ENCODE measurements around the gene ZNF581.

ZNF581 gene

DNA sequence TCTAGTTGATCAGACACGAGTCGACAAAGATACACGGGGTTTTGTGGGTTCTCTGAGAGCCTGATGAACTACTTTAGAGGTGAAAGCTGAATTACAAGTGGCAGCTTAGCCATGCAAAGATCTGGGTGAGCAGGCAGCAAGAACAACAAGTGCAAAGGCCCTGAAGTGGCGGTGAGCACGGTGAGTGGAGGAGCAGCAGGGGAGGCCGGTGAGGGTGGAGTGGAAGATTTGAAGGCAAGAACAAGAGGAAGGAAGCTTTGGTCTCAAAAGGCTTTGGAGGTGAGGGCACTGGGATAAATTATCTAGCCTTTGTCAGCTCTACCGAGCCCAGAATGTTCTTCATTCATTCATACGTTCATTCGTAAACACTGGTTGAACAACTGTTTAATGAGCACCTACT, 36.6 kb upstream of the ZNF581 start:
- no peak overlapping the region for H3K4ac ChIP-seq (ENCODE audit: low read depth, low read length)
- H3K14ac ChIP-seq (ENCODE audit: low read length): no peak overlapping the region
- H3K9ac ChIP-seq (ENCODE audit: low read length): no peak overlapping the region
- H3K27me3 ChIP-seq (ENCODE audit: insufficient read depth, low read length): no peaks in the 10 kb centered on the region
- H3K79me2 ChIP-seq (ENCODE audit: control insufficient read depth, insufficient read depth, low read length, poor library complexity): peaks cover 5% of the 10 kb centered on the region
- H4K8ac ChIP-seq (ENCODE audit: low read depth, low read length): no peak overlapping the region
- H3K9me3 ChIP-seq (ENCODE audit: insufficient read depth, low read depth, low read length): no peaks in the 10 kb centered on the region
- no peak overlapping the region for H2BK5ac ChIP-seq (ENCODE audit: low read depth, low read length, poor library complexity)
- H3K18ac ChIP-seq (ENCODE audit: low read length): no peak overlapping the region
- H3K4me2 ChIP-seq (ENCODE audit: low read length): peak overlapping the region; percentile 87
- H2AK5ac ChIP-seq (ENCODE audit: low read length): no peak overlapping the region
- H3K23ac ChIP-seq (ENCODE audit: low read length): no peak overlapping the region
- no peak for DNase-seq
- no peak overlapping the region for H4K12ac ChIP-seq (ENCODE audit: low read depth, low read length)
- peaks cover 5 to 9% of the 10 kb centered on the region in 2 experiments for H3K4me1 ChIP-seq (ENCODE audit: control insufficient read depth in 1 of 2, insufficient read depth in 2 of 2, low read length in 2 of 2)
- H4K91ac ChIP-seq (ENCODE audit: low read depth, low read length): no peak overlapping the region
- H3K79me1 ChIP-seq (ENCODE audit: low read length): peaks cover 13% of the 10 kb centered on the region
- H2BK12ac ChIP-seq (ENCODE audit: low read length): no peak overlapping the region
- H3K4me3 ChIP-seq (ENCODE audit: low read depth, low read length): no peak overlapping the region
- WGBS (ENCODE audit: extremely low coverage, insufficient coverage, insufficient read length): no CpG with 5 or more reads among the region's 9 CpGs
- no peak overlapping the region for H2AFZ ChIP-seq (ENCODE audit: insufficient read depth, low read length, poor library complexity)
- H3K27ac ChIP-seq (ENCODE audit: low read depth, low read length): no peak overlapping the region
- peaks cover 7 to 15% of the 10 kb centered on the region in 2 experiments for H3K36me3 ChIP-seq (ENCODE audit: control insufficient read depth in 1 of 2, insufficient read depth in 2 of 2, low read length in 2 of 2)
- no peak overlapping the region for H2BK120ac ChIP-seq (ENCODE audit: insufficient read depth, low read length, poor library complexity)

DNA sequence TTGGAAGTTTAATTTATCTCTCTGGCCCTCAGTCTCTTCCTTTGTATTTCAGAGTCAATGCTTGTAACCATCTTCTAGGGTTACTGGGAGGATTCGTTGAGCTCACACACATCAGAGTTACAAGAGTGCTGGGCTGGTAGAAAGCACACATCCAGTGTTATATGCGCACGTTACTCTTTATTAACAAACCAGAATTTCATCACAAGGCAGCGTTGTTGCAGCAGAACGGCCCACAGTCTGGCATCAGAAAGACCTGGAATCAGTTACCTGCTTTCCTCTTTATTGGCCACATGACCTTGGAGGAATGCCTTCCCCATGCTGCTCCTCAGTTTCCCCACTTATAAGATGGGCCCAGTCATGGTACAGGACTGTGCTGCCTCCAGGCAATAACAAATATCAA, 34.1 kb upstream of the ZNF581 start:
- Histone ChIP-seq H2AK5ac (ENCODE audit: low read length) (no peak overlapping the region), H3K9me3 (ENCODE audit: insufficient read depth, low read depth, low read length) (peaks cover 1% of the 10 kb centered on the region), H3K4ac (ENCODE audit: low read depth, low read length) (no peak overlapping the region), H2BK12ac (ENCODE audit: low read length) (no peak overlapping the region), H3K4me3 (ENCODE audit: low read depth, low read length) (no peak overlapping the region), H2BK120ac (ENCODE audit: insufficient read depth, low read length, poor library complexity) (no peak overlapping the region), H3K4me1 (ENCODE audit: control insufficient read depth in 1 of 2, insufficient read depth in 2 of 2, low read length in 2 of 2) (peaks cover 4 to 5% of the 10 kb centered on the region in 2 experiments), H3K9ac (ENCODE audit: low read length) (no peak overlapping the region), H2BK5ac (ENCODE audit: low read depth, low read length, poor library complexity) (no peak overlapping the region), H2AFZ (ENCODE audit: insufficient read depth, low read length, poor library complexity) (no peak overlapping the region), H3K27me3 (ENCODE audit: insufficient read depth, low read length) (no peaks in the 10 kb centered on the region), H3K79me1 (ENCODE audit: low read length) (peaks cover 13% of the 10 kb centered on the region), H4K8ac (ENCODE audit: low read depth, low read length) (no peak overlapping the region), H3K18ac (ENCODE audit: low read length) (no peak overlapping the region), H3K27ac (ENCODE audit: low read depth, low read length) (no peak overlapping the region), H3K23ac (ENCODE audit: low read length) (no peak overlapping the region), H4K91ac (ENCODE audit: low read depth, low read length) (no peak overlapping the region), H3K79me2 (ENCODE audit: control insufficient read depth, insufficient read depth, low read length, poor library complexity) (peaks cover 5% of the 10 kb centered on the region), H3K36me3 (ENCODE audit: control insufficient read depth in 1 of 2, insufficient read depth in 2 of 2, low read length in 2 of 2) (peaks cover 15 to 22% of the 10 kb centered on the region in 2 experiments), H3K14ac (ENCODE audit: low read length) (no peak overlapping the region), H4K12ac (ENCODE audit: low read depth, low read length) (no peak overlapping the region), H3K4me2 (ENCODE audit: low read length) (no peak overlapping the region)
- DNase-seq: peak; percentile 33 to 61
- WGBS (ENCODE audit: extremely low coverage, insufficient coverage, insufficient read length): no CpG with 5 or more reads among the region's 5 CpGs

DNA sequence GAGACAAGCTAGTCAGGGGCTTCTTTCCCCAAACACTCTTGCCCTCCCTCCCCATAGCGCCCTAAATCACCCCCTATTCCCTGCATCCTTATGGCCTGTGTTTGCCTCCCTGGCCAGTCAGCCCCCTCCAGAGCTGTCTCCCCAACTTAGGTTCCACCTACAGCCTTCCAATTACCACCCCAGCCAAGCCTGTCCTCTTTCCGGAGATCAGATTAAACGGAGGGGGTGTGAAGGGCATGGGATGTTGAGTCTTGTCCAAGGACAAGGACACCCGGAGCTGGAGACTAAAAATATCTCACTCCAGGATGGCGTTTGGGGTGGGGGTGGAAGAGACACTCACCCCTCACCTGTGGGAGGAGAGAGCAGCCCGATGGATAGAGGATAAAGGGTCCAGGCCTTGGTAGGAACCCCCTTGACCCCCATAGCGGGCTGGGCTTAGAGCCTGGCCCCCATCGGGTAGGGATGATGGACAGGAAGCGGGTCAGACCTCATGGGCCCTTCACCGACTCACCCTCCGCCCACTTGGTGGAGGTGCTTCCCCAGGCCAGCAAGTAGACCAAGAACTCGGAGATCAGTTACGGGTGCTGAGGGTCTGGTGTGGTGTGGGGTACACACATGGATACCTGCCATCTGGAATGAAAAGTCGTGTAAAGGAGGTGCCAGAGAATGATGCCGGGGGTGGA, 32.0 kb upstream of the ZNF581 start:
- no peak for DNase-seq
- H3K9me3 ChIP-seq (ENCODE audit: insufficient read depth, low read depth, low read length): peaks cover 6% of the 10 kb centered on the region
- peaks cover 3 to 4% of the 10 kb centered on the region in 2 experiments for H3K4me1 ChIP-seq (ENCODE audit: control insufficient read depth in 1 of 2, insufficient read depth in 2 of 2, low read length in 2 of 2)
- H3K23ac ChIP-seq (ENCODE audit: low read length): no peak overlapping the region
- H3K4me2 ChIP-seq (ENCODE audit: low read length): no peak overlapping the region
- no peak overlapping the region for H4K12ac ChIP-seq (ENCODE audit: low read depth, low read length)
- no peaks in the 10 kb centered on the region for H3K79me1 ChIP-seq (ENCODE audit: low read length)
- H2BK120ac ChIP-seq (ENCODE audit: insufficient read depth, low read length, poor library complexity): no peak overlapping the region
- H3K4me3 ChIP-seq (ENCODE audit: low read depth, low read length): no peak overlapping the region
- no peak overlapping the region for H3K27ac ChIP-seq (ENCODE audit: low read depth, low read length)
- H3K27me3 ChIP-seq (ENCODE audit: insufficient read depth, low read length): no peaks in the 10 kb centered on the region
- WGBS (ENCODE audit: extremely low coverage, insufficient coverage, insufficient read length): no CpG with 5 or more reads among the region's 15 CpGs
- no peak overlapping the region for H3K9ac ChIP-seq (ENCODE audit: low read length)
- no peak overlapping the region for H2AFZ ChIP-seq (ENCODE audit: insufficient read depth, low read length, poor library complexity)
- H4K8ac ChIP-seq (ENCODE audit: low read depth, low read length): no peak overlapping the region
- no peak overlapping the region for H3K4ac ChIP-seq (ENCODE audit: low read depth, low read length)
- H4K91ac ChIP-seq (ENCODE audit: low read depth, low read length): no peak overlapping the region
- H3K14ac ChIP-seq (ENCODE audit: low read length): no peak overlapping the region
- no peaks in the 10 kb centered on the region for H3K79me2 ChIP-seq (ENCODE audit: control insufficient read depth, insufficient read depth, low read length, poor library complexity)
- H3K36me3 ChIP-seq (ENCODE audit: control insufficient read depth in 1 of 2, insufficient read depth in 2 of 2, low read length in 2 of 2): peaks cover 35 to 41% of the 10 kb centered on the region in 2 experiments
- no peak overlapping the region for H2AK5ac ChIP-seq (ENCODE audit: low read length)
- H2BK5ac ChIP-seq (ENCODE audit: low read depth, low read length, poor library complexity): no peak overlapping the region
- no peak overlapping the region for H3K18ac ChIP-seq (ENCODE audit: low read length)
- H2BK12ac ChIP-seq (ENCODE audit: low read length): no peak overlapping the region

DNA sequence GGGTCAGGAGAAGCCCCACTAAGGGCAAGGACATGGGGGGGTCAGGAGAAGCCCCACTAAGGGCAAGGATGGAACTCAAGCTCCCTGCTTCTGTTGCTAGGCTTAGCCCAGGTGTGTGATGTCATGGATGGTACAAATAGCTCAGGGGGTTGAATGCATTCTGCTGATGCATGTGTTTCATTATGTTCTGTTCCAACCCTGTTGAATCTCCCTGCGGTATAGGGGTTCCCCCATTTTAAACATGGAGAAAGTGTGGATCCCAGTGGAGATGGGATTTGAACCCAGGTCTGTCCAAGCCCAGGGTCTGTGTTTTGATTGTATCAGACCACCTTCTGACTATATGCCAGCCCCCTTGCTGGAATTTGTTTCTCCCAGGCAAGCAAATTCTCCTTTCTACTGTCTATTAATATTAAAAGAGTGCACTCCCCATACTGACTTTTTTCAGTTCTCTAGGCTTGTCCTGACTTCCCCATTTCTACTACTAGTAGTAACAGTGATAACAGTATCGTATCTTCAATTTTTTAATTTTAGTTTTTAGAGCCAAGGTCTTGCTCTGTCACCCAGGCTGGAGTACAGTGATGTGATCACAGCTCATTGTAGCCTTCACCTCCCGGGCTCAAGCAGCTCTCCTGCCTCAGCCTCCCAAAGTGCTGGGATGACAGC, 31.3 kb upstream of the ZNF581 start:
- no CpG with 5 or more reads among the region's 3 CpGs for WGBS (ENCODE audit: extremely low coverage, insufficient coverage, insufficient read length)
- Histone ChIP-seq H3K23ac (ENCODE audit: low read length) (no peak overlapping the region), H3K4ac (ENCODE audit: low read depth, low read length) (no peak overlapping the region), H3K18ac (ENCODE audit: low read length) (no peak overlapping the region), H3K27ac (ENCODE audit: low read depth, low read length) (no peak overlapping the region), H2BK5ac (ENCODE audit: low read depth, low read length, poor library complexity) (no peak overlapping the region), H2AFZ (ENCODE audit: insufficient read depth, low read length, poor library complexity) (no peak overlapping the region), H2BK120ac (ENCODE audit: insufficient read depth, low read length, poor library complexity) (no peak overlapping the region), H3K4me1 (ENCODE audit: control insufficient read depth in 1 of 2, insufficient read depth in 2 of 2, low read length in 2 of 2) (no peaks in the 10 kb centered on the region), H3K9ac (ENCODE audit: low read length) (no peak overlapping the region), H4K8ac (ENCODE audit: low read depth, low read length) (no peak overlapping the region), H2AK5ac (ENCODE audit: low read length) (no peak overlapping the region), H4K12ac (ENCODE audit: low read depth, low read length) (no peak overlapping the region), H4K91ac (ENCODE audit: low read depth, low read length) (no peak overlapping the region), H3K36me3 (ENCODE audit: control insufficient read depth in 1 of 2, insufficient read depth in 2 of 2, low read length in 2 of 2) (peaks cover 40 to 44% of the 10 kb centered on the region in 2 experiments), H3K9me3 (ENCODE audit: insufficient read depth, low read depth, low read length) (peaks cover 7% of the 10 kb centered on the region), H3K27me3 (ENCODE audit: insufficient read depth, low read length) (no peaks in the 10 kb centered on the region), H3K79me2 (ENCODE audit: control insufficient read depth, insufficient read depth, low read length, poor library complexity) (no peaks in the 10 kb centered on the region), H3K14ac (ENCODE audit: low read length) (no peak overlapping the region), H3K4me3 (ENCODE audit: low read depth, low read length) (no peak overlapping the region), H3K4me2 (ENCODE audit: low read length) (no peak overlapping the region), H3K79me1 (ENCODE audit: low read length) (no peaks in the 10 kb centered on the region), H2BK12ac (ENCODE audit: low read length) (no peak overlapping the region)
- no peak for DNase-seq
